SKM-1 (cell line): ENCODE data around the gene ACTR3C.
"Not testable (repeated sequence)": the region's sequence is repeated elsewhere in the genome, so short reads cannot be mapped to it uniquely, and the experiment has no call there.

Experiments used
- DNase-seq: peaks from one replicate; lab custom pipeline; 2025; ENCODE audit not compliant: unreplicated experiment; lab: John Stamatoyannopoulos, UW

The ACTR3C gene

DNA sequence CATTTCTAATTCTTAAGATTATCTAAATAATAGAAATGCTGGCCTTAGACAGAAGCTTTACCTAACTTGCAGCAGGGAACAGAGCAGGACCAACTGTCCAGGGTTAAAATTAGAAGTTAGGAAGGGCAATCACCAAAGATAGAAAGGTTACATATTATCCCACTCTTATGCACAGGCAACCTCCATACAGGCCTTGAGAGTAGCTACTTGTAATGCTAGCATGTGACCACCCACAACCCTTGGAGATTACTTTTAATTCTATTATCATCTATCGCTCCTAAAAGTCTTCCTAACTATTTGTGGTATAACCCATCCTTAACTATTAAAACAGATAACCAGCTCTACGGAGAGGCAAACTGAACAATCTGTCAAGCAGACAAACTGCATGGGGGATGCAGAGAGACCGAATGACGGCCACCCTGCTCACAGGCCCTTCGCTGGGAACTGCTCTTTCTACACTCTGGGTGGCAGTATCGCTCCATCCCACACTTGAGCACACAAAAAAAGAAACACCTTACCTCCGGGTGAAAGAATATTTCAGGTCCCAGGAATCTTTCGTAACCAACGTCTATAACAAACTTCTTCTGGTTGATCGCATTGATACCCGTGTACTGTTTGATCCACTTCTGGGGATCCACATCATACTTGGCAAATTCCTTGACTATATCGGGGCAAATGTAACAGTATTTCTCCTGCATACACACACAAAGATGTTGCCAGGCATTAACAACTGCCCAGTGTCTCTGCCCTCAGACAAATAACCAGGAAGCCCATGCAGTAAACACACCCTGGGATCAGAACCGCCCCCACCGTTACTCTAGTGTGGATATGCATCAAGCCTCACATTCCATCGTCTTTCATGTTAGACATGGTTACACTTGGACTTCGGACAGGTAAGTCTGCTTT lies 37.2 kb downstream of the ACTR3C start:
- DNase-seq: not testable (repeated sequence)

DNA sequence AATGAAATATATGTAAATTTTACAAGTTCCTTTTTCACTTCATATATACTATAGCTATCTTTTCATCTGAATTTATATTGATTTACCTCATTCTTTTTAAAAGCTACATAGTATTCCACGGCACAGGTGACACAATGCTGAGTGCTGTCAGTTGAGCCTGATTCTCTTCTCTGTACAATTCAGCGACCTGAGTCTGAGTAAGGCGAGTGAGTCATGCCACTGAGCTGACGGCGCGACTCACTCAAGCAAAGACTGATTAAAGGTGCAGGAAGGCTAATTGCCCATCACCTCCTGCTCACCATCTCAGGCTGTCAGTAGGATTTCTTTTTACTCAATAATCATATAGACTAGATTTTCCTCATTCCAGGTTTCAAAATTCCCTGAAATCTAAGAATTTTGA lies 39.7 kb downstream of the ACTR3C start:
- not testable (repeated sequence) for DNase-seq

DNA sequence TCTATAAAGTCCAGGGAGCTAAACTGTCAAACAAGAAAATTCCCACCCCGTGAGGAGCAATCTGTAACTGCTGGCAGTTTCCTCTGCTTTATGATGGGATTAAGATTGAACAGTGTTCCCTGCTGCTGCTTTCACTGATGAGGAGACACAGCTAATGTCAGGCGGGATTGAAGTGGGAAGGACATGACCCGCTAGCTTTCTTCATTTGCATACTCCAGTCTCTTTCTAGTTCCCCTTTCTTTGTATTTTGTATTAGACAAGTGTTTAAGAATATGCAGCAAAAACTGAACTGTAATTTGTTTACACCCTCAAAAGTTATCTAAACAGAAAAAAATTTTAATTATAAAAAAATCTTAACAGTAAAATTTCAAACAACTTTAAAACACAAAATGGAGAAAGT lies 40.2 kb downstream of the ACTR3C start:
- not testable (repeated sequence) for DNase-seq

DNA sequence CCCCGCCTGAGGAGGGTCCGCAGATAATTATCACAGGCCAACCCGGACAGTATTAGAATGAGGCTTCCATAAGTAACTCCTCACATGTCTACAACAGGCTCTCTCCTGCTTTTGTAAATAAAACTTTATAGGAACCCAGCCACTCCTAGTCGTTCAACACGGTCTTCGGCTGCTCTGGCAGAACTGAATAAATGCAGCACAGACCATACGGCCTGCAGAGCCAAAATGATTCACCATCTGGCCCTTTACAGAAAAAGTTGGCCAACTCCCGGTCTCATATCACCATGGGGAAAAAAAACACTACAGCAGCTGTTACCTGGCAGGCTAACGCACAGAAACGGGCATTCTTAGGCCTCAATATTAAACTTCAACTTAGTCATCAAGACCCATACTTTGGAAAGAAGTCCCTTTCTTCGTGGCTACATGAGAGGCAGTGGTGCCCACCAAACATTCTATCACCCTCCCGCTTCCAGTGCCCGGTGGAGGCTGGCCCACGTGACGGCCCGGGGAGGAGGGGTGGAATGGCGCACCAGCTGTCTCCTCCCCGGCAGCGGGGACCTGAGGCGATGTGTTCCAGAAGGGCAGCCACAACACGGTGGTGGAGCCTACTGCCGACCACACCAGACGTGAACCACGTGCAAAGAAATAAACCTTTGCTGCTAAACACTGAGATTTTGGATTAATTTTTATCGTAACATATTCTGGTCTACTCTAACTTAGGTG lies 41.5 kb downstream of the ACTR3C start:
- DNase-seq: not testable (repeated sequence)

DNA sequence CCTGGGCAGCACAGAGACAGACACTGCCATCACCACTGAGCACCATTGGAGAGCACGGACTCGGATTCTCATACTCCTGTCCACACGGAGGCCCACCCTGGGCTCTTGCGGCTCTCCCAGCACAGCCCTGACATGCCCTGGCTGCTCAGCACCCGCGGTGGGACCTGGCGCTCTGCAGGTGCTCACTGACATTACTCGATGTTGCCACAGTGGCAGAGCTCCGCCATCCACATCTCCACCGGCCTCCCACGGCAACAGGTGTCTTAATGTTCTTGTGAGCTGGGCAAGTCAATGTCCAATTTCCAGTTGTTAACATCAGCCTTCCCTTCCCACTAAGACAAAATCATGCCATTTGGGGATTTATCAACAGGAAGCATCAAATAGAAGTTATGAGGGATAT lies 45.0 kb downstream of the ACTR3C start:
- DNase-seq: not testable (repeated sequence)

DNA sequence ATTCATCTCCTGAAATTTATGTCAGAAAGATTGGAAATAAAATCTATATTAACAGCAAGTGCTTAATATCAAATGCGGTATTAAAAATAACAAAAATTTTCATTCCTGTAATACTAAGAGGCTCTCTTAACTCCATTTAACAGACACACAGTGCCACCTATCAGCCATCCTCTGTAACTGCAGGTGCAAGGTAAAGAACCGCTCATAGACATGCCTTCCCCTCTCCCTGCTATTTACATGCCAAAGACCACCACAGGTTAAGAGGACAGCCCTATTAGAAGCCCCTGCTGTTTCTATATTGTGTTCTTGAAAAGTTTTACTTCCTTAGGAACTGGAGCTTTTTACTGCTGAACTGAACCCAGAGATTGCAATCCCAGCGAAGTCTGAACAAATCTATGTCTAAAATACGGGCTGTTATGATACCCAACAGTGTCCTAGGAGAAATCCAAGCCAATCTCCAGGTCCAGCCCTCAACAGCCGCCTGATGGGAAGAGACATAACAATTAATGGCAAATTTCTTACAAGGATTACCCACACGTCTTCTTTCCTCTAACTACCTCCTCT lies 47.1 kb downstream of the ACTR3C start:
- DNase-seq: not testable (repeated sequence)

DNA sequence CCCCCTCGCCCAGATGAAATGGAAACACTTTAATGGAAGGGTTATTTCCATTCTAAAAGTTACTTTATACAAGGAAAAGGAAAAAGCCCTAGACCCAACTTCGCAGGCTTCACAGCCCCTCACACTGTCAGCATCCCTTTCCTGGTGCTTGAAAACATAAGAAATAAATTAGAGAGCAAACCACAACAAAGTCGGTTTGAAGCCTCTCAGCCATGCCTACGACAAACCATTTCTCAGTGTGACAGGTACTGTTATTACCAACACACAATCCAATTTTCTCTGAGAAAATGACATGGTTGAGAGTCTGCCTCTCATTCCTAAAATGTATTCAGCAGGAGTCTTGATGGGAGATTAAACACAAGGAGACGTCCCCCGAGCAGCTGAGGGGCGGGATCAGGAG lies 51.4 kb downstream of the ACTR3C start:
- DNase-seq: not testable (repeated sequence)

DNA sequence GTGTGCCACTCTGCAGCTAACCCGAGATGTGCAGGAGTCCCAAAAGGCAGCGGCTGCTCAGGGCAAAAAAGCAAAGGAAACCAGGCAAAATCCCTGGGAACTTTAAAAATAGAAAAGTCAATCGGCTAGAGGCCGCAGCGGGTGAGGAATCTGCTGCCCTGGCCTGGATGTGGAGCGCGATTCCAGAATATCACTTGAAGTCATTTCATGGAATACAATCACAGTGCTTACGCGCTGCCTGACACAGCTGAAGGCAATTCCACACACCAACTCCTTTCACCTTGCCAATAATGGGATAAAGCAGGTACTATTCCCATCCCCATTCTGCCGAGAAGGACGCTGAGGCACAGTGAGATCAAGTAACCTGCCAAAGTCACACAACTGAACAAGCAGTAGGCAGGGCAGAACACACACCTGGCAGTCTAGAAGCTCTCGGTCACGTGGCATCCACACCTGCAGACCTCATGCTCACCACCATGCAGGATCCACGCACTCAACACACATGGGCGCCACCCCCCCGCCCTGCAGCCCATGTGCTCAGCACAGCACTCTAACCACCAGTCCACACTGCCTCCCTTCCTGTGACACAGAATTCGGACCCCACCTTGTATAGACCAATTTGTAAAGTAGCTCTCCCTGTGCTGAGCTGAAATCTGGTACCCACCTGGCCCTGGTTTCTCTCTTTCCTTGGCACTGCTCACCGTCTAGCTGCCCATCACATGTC lies 53.1 kb downstream of the ACTR3C start:
- DNase-seq: not testable (repeated sequence)

DNA sequence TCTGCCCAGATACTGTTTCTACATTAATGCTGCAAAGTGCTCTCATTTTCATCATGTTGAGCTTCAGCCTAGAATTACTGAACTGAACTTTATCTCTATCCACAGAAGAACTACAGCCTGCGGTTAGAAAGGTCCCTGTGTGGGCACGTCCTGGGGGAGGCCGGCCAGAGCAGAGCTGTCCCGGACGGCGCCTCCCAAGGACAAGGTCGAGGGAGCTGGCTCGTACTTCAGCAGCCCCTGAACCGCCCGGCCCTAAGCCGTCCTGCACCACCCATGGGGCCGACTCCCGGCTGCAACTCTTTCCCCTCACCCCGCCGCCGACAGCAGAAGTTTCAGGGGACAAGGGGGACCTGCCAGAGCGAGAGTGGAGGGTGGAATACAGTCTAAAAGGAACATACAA lies 54.5 kb downstream of the ACTR3C start:
- not testable (repeated sequence) for DNase-seq

DNA sequence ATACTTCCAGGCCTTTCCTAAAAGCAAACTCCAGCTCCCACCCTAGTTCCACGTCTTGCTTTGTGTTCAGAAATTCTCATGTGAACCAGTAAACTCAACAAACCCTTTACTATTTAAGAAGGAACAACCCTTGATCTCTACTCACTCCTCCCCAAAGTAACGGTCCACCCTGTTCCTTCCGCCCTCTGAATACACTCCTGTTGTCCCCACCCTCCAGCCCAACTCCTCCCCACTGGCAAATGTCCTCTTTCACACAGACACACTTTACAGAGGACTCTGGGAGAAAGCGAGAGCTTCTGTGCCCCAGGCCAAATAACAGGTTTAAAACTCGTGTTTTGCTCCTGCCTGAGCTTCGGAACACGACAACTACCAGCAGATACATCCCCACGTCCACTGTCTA lies 55.1 kb downstream of the ACTR3C start:
- DNase-seq: not testable (repeated sequence)

DNA sequence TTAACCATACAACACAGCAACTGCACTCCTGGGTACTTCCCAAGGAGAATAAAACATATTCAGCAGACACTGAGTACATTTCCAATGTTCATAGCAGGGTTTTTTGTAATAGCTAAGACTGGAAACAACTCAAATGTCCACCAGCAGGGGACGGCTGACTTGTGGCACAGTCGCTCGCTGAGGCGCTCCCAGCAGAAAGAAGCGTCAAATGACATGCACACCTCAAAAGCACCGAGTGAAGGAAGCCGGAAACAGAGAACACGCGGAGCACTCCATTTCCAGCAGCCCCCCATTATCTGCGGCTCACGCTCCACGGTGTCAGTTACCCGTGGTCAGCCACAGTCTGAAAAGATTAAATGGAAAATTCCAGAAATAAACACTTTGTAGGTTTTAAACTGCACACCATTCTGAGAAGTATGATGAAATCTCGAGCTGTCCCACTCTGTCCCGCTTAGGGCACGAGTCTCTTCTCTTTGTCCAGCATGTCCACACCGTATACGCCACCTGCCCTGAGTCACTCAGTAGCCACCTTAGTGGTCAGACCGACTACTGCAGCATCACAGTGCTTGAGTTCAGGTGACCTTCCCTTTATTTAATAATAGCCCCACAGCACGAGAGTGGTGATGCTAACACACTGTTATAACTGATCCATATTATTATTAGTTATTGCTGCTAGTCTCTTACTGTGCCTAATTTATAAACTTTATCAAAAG lies 56.2 kb downstream of the ACTR3C start:
- not testable (repeated sequence) for DNase-seq

DNA sequence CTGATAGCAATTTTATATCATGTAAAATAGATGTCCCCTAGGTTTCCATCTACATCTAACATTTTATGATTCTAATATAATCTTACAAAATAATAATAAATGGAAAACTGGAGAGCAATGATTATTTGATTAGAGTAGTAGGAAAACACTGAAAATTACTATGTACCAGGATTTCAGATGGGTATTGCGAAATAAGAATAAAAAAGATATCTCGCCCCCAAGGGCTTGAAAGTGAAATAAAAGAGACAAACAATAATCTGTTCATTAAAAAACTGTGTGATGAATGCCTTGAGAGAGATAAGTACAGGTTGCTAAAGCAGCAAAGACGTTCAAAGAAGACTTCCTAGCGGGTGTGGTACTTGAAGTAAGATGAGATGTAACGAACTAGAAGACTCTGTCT lies 60.7 kb downstream of the ACTR3C start:
- DNase-seq: not testable (repeated sequence)

DNA sequence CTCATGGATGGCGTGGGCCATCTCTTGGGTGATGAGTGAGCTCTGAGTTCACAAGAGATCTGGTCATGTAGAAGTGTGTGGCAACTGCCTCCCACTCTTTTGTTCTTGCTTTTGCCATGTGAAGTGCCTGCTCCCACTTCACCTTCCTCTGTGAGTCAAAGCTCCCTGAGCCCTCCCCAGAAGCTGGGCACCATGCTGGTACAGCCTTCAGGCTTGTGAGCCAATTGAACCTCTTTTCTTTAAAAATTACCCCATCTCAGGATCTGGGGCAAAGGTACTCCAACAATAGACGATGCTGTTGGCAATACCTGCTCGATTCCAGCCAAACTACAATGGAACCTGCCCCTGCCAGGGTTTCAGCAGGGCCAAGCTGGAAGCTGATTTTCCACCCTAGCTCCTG lies 75.6 kb downstream of the ACTR3C start:
- DNase-seq: not testable (repeated sequence)

DNA sequence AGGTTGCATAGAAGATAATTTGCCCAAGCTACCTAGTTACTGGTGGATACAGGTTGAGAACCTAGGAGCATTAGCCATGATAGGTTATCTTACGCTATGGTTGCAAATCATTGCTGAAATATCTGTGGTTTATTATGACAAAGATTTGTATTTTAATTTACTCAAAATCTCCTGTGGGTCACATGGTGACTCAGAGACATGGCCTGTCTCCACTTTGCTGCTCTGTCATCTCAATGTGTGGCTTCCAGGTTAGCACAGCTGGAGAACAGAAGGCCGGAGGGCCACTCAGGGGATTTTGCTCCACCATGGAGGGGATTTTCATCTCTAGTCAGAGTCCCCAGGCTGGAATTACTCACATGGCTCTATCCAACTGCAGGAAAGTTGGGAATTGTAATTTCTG lies 78.1 kb downstream of the ACTR3C start:
- DNase-seq: not testable (repeated sequence)

DNA sequence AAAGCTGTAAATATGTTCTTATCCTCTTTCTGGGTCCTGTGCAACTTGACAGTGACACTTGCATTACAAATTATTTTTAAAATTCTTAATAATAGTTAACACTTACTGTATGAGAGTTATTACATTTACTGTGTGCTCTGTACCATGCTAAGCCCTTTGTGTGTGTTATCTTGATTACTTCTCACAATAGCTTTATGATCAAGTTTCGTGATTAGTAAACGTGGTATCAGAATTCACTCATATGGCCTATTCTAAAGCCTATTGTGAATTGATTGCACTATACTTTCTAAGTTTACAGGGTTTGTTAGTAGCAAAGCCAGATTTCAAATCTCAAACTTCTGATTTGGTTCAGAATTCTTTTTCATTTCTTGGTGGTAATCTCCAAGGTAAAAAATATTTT lies 80.4 kb downstream of the ACTR3C start:
- DNase-seq: not testable (repeated sequence)

DNA sequence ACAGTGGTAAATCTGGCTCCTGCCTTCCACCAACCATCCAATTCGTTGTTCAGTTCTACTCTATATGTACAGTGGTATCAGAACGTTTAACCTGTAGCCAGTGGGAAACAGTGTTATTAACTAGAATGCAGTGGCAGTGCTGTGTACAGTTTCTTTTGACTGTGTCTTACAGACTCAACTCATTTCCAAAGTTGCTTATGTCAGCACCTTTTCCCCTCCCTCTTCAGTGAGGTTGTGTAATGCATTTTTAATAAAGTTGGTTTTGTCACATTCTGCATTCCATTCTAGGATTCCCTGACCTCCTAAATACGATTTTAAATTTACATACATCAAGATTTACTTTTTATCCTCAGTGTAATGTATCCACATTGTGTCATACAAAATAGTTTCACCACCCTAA lies 97.9 kb downstream of the ACTR3C start:
- DNase-seq: not testable (repeated sequence)

DNA sequence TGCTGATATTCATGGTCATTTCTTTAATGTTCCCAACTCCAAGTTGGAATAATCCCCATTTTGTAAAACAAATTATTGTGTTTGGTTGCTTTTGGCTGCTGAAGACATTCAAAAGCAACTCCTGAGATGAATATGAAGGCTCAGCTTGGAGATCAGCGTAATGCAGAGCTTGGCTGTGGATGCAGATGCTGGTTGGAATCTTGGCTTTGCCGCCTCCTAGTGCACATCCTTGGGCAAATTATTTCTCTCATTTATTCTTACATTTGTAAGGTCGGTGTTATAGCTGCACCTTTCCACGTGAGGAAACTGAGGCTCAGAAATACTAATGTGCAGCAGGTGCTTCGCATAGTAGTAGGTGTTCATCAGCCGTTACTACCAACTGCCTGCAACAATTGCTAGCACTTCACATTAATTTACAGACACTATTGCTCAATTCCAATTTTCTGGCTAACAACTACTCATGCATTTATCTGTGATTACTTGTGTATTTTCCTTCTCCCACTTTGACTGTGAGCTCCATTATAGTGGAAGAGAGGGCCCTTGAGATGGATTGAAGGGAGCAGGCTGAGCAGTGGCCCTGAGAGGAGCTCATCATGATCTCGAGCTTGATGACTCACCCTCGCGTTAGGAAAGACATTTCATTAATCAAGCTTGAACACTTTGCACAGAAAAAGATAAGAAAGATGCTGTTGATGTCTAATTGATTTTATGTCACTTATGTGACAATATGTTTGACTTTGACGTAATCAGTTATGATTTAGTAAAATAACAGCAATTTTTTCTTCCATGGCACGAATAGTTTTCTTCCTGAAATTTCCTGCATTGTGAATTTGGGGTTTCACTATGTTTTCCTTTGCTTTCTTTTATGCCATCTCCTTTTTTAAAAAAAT lies 101.0 kb downstream of the ACTR3C start:
- DNase-seq: not testable (repeated sequence)

DNA sequence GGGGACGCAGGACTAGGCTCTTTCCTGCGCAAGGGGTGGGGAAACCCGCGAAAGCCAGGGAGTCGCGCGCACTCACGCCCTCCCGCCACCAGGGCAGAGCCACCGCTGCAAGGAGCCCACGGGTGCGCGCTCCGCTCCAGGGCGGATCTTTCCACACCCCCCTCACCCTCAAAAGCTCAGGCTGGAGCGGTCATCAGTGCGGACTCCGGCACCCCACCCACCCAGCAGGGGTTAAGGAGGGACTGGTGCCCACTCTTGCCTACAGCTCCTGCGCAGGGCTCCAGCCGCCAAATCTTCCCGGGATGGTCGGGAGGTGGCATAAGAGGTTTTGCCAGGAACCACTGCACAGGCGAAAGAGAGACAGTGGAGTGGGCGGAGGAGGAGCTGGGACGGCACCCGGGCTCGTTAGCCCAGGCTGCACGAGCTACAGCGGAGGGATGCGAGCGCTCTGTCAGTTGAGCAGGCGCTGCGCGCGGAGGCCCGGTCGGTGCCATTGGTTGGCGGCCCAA lies 102.6 kb downstream of the ACTR3C start:
- DNase-seq: not testable (repeated sequence)
